ENCODE measurements around the gene SLC26A2. TPM values are rescaled to one million over a fixed set of nuclear protein-coding genes. Genes with fewer than 3 reads are reported as not detected.

The SLC26A2 gene
- total RNA-seq, 1 donor from 2014 or later, result 11.0 TPM

DNA sequence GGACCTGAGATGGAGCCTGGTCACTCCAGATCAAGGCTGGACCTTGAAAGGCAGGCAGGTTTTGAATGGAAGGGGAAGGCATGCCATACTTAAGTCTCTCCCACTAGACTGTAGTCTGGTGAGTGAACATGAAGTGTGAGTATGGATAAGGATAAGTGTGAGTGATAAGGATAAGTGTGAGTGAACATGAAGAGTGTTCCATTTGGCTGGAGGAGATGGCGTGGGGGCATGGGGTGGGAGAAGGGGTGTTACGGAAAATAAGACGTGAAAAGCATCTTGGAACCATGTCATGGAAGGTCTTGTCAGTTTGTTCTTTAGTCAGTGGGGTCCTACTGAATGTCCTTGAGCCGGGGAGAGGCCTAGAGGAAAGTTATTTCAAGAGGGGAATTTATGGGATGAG lies 72.8 kb downstream of the SLC26A2 start:
- no peak overlapping the region for H3K4me3 Mint-ChIP-seq
- peaks cover 94% of the 10 kb centered on the region for H3K36me3 Mint-ChIP-seq (ENCODE audit: low read depth)
- DNase-seq (no peak), ATAC-seq (ENCODE audit: low read depth) (no peak)
- TF ChIP-seq, protein P1, sequence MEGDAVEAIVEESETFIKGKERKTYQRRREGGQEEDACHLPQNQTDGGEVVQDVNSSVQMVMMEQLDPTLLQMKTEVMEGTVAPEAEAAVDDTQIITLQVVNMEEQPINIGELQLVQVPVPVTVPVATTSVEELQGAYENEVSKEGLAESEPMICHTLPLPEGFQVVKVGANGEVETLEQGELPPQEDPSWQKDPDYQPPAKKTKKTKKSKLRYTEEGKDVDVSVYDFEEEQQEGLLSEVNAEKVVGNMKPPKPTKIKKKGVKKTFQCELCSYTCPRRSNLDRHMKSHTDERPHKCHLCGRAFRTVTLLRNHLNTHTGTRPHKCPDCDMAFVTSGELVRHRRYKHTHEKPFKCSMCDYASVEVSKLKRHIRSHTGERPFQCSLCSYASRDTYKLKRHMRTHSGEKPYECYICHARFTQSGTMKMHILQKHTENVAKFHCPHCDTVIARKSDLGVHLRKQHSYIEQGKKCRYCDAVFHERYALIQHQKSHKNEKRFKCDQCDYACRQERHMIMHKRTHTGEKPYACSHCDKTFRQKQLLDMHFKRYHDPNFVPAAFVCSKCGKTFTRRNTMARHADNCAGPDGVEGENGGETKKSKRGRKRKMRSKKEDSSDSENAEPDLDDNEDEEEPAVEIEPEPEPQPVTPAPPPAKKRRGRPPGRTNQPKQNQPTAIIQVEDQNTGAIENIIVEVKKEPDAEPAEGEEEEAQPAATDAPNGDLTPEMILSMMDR (IDR thresholded peaks at IDR 0.05), result no peak
- ChIA-PET CTCF (no interaction called here), POLR2A (no interaction called here)
- peaks cover 11% of the 10 kb centered on the region for H3K4me1 Mint-ChIP-seq
- H3K27me3 Mint-ChIP-seq, result no peaks in the 10 kb centered on the region
- H3K9me3 Mint-ChIP-seq, result no peaks in the 10 kb centered on the region
- intact Hi-C loops (cut with micrococcal nuclease), result no loop called here
- no peak overlapping the region for H3K27ac Mint-ChIP-seq

DNA sequence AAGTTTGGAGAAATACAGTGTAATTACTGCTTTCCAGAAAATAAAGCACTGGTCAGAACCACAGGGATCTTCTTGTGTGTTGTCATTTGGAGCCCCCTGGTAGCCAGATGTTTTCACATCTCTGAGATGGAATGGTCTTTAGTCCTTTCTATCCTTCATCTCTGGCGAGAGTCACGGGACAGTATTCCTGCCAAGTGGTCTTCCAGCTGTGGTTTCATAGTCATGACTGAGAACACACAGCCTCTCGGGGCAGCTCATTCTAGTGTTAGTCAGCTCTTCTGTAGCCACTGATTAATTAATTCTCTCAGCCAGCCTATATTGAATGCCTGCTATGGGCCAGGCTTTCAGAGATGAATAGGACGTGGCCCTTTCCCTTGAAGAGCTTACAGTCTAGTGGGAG lies 74.1 kb downstream of the SLC26A2 start:
- DNase-seq (no peak), ATAC-seq (ENCODE audit: low read depth) (no peak)
- intact Hi-C loops (cut with micrococcal nuclease), result no loop called here
- TF ChIP-seq, protein P1 (IDR thresholded peaks at IDR 0.05), result no peak
- H3K9me3 Mint-ChIP-seq, result no peaks in the 10 kb centered on the region
- peaks cover 11% of the 10 kb centered on the region for H3K4me1 Mint-ChIP-seq
- H3K27ac Mint-ChIP-seq, result no peak overlapping the region
- CTCF ChIA-PET, result no interaction called here
- H3K4me3 Mint-ChIP-seq, result no peak overlapping the region
- peaks cover 94% of the 10 kb centered on the region for H3K36me3 Mint-ChIP-seq (ENCODE audit: low read depth)
- POLR2A ChIA-PET, result interaction anchor here (1.2 kb wide), 1 partner anchor 34 kb away, joined by 3 read pairs; the partner anchor contains the start of genes HMGXB3 and TIGD6
- H3K27me3 Mint-ChIP-seq, result no peaks in the 10 kb centered on the region

DNA sequence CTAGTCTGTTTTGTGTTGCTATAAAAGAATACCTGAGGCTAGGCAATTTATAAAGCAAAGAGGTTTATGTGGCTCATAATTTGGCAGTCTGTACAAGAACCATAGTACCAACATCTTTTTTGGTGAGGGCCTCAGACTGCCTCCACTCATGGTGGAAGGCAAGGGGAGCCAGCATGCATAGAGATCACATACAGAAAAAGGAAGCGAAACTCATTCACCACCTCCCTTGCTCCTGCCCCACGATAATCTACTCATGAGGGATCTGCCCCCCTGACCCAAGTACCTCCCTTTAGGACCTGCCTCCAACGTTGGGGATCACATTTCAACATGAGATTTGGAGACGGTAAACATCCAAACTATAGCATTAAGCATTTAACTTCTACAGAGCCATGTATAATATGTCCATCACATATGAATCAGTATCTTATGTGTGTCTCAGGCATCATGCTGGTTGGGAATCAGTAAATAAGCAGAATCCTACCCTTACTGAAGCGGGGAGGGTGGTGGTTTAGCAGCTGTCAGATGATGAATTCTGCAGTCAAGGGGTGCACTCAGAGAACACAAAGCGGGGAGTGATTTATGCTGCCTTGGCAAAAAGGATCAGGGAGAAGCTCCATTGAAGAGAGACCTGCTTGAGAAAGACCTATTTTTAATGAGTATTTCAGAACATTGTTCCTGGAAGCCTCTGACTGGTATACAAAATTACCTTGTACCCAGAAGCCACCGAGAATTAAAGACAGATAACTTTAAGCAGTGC lies 74.8 kb downstream of the SLC26A2 start:
- peak overlapping the region; percentile 41 for H3K27ac Mint-ChIP-seq
- no peaks in the 10 kb centered on the region for H3K27me3 Mint-ChIP-seq
- DNase-seq (no peak), ATAC-seq (ENCODE audit: low read depth) (peak; percentile 83)
- peaks cover 96% of the 10 kb centered on the region for H3K36me3 Mint-ChIP-seq (ENCODE audit: low read depth)
- H3K4me3 Mint-ChIP-seq, result no peak overlapping the region
- TF ChIP-seq, protein P1 (IDR thresholded peaks at IDR 0.05), result no peak
- peaks cover 11% of the 10 kb centered on the region for H3K4me1 Mint-ChIP-seq
- POLR2A ChIA-PET, result interaction anchor here (1.2 kb wide), 1 partner anchor 35 kb away, joined by 3 read pairs; the partner anchor contains the start of genes HMGXB3 and TIGD6
- intact Hi-C loops (cut with micrococcal nuclease), result no loop called here
- CTCF ChIA-PET, result interaction anchor here (0.5 to 0.6 kb wide), 2 partner anchors 75 to 83 kb away, joined by 3 read pairs; no protein-coding TSS in a partner anchor
- no peaks in the 10 kb centered on the region for H3K9me3 Mint-ChIP-seq

DNA sequence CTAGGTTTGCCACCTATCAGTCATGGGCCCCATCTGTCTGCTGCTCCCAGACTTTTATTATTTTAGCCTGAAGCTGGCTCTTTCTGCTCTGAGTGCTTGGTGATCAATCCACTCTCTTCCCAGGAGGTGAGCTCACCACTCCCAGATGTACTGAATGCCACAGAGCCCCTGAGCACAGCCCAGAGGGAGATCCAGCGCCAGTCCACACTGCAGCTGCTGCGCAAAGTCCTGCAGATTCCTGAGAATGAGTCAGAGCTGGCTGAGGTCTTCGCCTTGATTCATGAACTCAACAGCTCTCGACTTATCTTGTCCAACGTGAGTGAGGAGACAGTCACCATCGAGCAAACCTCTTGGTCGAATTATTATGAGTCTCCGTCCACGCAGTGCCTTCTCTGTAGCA lies 76.0 kb downstream of the SLC26A2 start:
- DNase-seq (no peak), ATAC-seq (ENCODE audit: low read depth) (no peak)
- no peaks in the 10 kb centered on the region for H3K27me3 Mint-ChIP-seq
- H3K36me3 Mint-ChIP-seq (ENCODE audit: low read depth), result peaks cover 96% of the 10 kb centered on the region
- intact Hi-C loops (cut with micrococcal nuclease), result no loop called here
- H3K9me3 Mint-ChIP-seq, result no peaks in the 10 kb centered on the region
- CTCF ChIA-PET, result no interaction called here
- TF ChIP-seq, protein P1 (IDR thresholded peaks at IDR 0.05), result no peak
- H3K27ac Mint-ChIP-seq, result no peak overlapping the region
- H3K4me3 Mint-ChIP-seq, result no peak overlapping the region
- POLR2A ChIA-PET, result no interaction called here
- peaks cover 11% of the 10 kb centered on the region for H3K4me1 Mint-ChIP-seq

Other genes starting within 250 kb of the SLC26A2 start
- 3.7 and 6.4 TPM in 2 replicates for gene PPARGC1B, start 230.4 kb upstream of the SLC26A2 start, total RNA-seq
- not detected in 2 replicates for gene PDE6A, start 16.0 kb upstream of the SLC26A2 start, total RNA-seq
- gene TIGD6, start 39.9 kb downstream of the SLC26A2 start, total RNA-seq, result 3.5 and 4.2 TPM in 2 replicates
- gene HMGXB3, start 40.0 kb downstream of the SLC26A2 start, total RNA-seq, result 28.5 and 36.8 TPM in 2 replicates
- 0.44 and 0.69 TPM in 2 replicates for gene CSF1R, start 125.8 kb downstream of the SLC26A2 start, total RNA-seq
- 0.51 and 1.8 TPM in 2 replicates for gene PDGFRB, start 195.1 kb downstream of the SLC26A2 start, total RNA-seq
- not detected in 2 replicates for gene CDX1, start 206.0 kb downstream of the SLC26A2 start, total RNA-seq
- gene SLC6A7, start 229.3 kb downstream of the SLC26A2 start, total RNA-seq, result not detected in 2 replicates

All from activated B cell treated with CpG ODN at 0.5 μM for 24 hours (primary cell).